Hepatocyte (in vitro differentiated cells): ENCODE results near the gene SCP2.

Source experiments
- EZH2phosphoT487 ChIP-seq: fragments of 200-600 bp; sonication (generic); IDR thresholded peaks from one replicate; pipeline ENCODE4 v1.6.1; 2018; ENCODE audit warnings: antibody characterized with exemption, mild to moderate bottlenecking, low read depth, moderate library complexity; ENCODE audit not compliant: unreplicated experiment, severe bottlenecking
- TF ChIP-seq, protein P1 (sequence below): fragments of 200-600 bp; sonication (generic); IDR thresholded peaks from 2 replicates; pipeline ENCODE4 v1.5.1; 2016; ENCODE audit warnings: antibody characterized with exemption, mild to moderate bottlenecking; ENCODE audit not compliant: poor library complexity

GRCh38 chr1:52947490-52947889 is 20.4 kb downstream of the SCP2 start:
- TF ChIP-seq, protein P1, sequence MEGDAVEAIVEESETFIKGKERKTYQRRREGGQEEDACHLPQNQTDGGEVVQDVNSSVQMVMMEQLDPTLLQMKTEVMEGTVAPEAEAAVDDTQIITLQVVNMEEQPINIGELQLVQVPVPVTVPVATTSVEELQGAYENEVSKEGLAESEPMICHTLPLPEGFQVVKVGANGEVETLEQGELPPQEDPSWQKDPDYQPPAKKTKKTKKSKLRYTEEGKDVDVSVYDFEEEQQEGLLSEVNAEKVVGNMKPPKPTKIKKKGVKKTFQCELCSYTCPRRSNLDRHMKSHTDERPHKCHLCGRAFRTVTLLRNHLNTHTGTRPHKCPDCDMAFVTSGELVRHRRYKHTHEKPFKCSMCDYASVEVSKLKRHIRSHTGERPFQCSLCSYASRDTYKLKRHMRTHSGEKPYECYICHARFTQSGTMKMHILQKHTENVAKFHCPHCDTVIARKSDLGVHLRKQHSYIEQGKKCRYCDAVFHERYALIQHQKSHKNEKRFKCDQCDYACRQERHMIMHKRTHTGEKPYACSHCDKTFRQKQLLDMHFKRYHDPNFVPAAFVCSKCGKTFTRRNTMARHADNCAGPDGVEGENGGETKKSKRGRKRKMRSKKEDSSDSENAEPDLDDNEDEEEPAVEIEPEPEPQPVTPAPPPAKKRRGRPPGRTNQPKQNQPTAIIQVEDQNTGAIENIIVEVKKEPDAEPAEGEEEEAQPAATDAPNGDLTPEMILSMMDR, result no peak
- no peak for TF ChIP-seq EZH2phosphoT487
